ENCODE data around the gene NKX2-3. TPM values are rescaled to one million over a fixed set of nuclear protein-coding genes. Genes with fewer than 3 reads are reported as not detected.

The NKX2-3 gene
- 3.5 TPM for polyA plus RNA-seq (2013)

- no peaks in the 10 kb centered on the region for H3K36me3 ChIP-seq (ENCODE audit: control insufficient read depth in 4 of 4, insufficient read depth in 4 of 4, low read length in 3 of 4)
- ChIA-PET POLR2A (interaction anchor here (1.0 kb wide), 1 partner anchor 8 kb away, joined by 3 read pairs; no protein-coding TSS in a partner anchor), CTCF (interaction anchor here (0.7 to 3.2 kb wide), 8 partner anchors 9 to 97 kb away, joined by 3 to 16 read pairs (median 3); no protein-coding TSS in a partner anchor)
- peaks cover 0 to 22% (median 0%) of the 10 kb centered on the region in 5 experiments for H3K27me3 ChIP-seq (replicated peaks in 2 of 5; ENCODE audit: control insufficient read depth in 4 of 5, insufficient read depth in 5 of 5, low read length in 4 of 5)
- peak; percentile 95 to 97 (median 96) for DNase-seq
- peaks cover 8 to 88% (median 73%) of the 10 kb centered on the region in 4 experiments for H3K4me1 ChIP-seq (ENCODE audit: control extremely low read depth in 1 of 4, control insufficient read depth in 4 of 4, insufficient read depth in 4 of 4, low read length in 3 of 4)
- H3K27ac ChIP-seq (ENCODE audit: insufficient read depth in 1 of 2, low read depth in 1 of 2, low read length in 2 of 2, poor library complexity in 1 of 2, severe bottlenecking in 2 of 2) = peak within 1 kb of the TSS; percentile 72 to 93
- H3K4me3 ChIP-seq (ENCODE audit: control insufficient read depth in 1 of 7, extremely low read depth in 1 of 7, insufficient read depth in 4 of 7, low read depth in 2 of 7, low read length in 6 of 7) = peak within 1 kb of the TSS; percentile 47 to 96 (median 83)
- WGBS (ENCODE audit: insufficient coverage) = under 1% methylated on average over 44 of the region's 51 CpGs
- peaks cover 0 to 2% (median 0%) of the 10 kb centered on the region in 5 experiments for H3K9me3 ChIP-seq (ENCODE audit: control extremely low read depth in 1 of 5, control insufficient read depth in 4 of 5, insufficient read depth in 2 of 5, low read depth in 1 of 5, low read length in 4 of 5)
These were observed at the start of gene NKX2-3 for GRCh38 chr10:99532687-99533495. TSS of gene NKX2-3 (plus strand) at chr10:99532942. CDS start at chr10:99533132, 190 bp downstream.

- Histone ChIP-seq H3K9me3 (ENCODE audit: control extremely low read depth in 1 of 5, control insufficient read depth in 4 of 5, insufficient read depth in 2 of 5, low read depth in 1 of 5, low read length in 4 of 5) (no peaks in the 10 kb centered on the region), H3K27me3 (replicated peaks in 2 of 5; ENCODE audit: control insufficient read depth in 4 of 5, insufficient read depth in 5 of 5, low read length in 4 of 5) (no peaks in the 10 kb centered on the region), H3K4me3 (ENCODE audit: control insufficient read depth in 1 of 7, extremely low read depth in 1 of 7, insufficient read depth in 4 of 7, low read depth in 2 of 7, low read length in 6 of 7) (no peak overlapping the region), H3K36me3 (ENCODE audit: control insufficient read depth in 4 of 4, insufficient read depth in 4 of 4, low read length in 3 of 4) (no peaks in the 10 kb centered on the region), H3K4me1 (ENCODE audit: control extremely low read depth in 1 of 4, control insufficient read depth in 4 of 4, insufficient read depth in 4 of 4, low read length in 3 of 4) (peaks cover 0 to 11% (median 2%) of the 10 kb centered on the region in 4 experiments), H3K27ac (ENCODE audit: insufficient read depth in 1 of 2, low read depth in 1 of 2, low read length in 2 of 2, poor library complexity in 1 of 2, severe bottlenecking in 2 of 2) (no peak overlapping the region)
- 82% methylated on average over 27 of the region's 27 CpGs for WGBS (ENCODE audit: insufficient coverage)
- CTCF ChIA-PET = interaction anchor here (0.9 to 6.9 kb wide), 26 partner anchors 10 to 224 kb away, joined by 3 to 32 read pairs (median 6); partner anchors contain the start of gene NKX2-3
- peak in 2 of 3 donors; percentile 17 to 21 for DNase-seq
- POLR2A ChIA-PET = no interaction called here
These were observed 47.8 kb upstream of the NKX2-3 start for GRCh38 chr10:99484626-99485581.

GRCh38 chr10:99487125-99487807 lies 45.5 kb upstream of the NKX2-3 start:
- DNase-seq = no peak
- Histone ChIP-seq H3K4me3 (ENCODE audit: control insufficient read depth in 1 of 7, extremely low read depth in 1 of 7, insufficient read depth in 4 of 7, low read depth in 2 of 7, low read length in 6 of 7) (no peak overlapping the region), H3K36me3 (ENCODE audit: control insufficient read depth in 4 of 4, insufficient read depth in 4 of 4, low read length in 3 of 4) (no peaks in the 10 kb centered on the region), H3K27ac (ENCODE audit: insufficient read depth in 1 of 2, low read depth in 1 of 2, low read length in 2 of 2, poor library complexity in 1 of 2, severe bottlenecking in 2 of 2) (no peak overlapping the region), H3K4me1 (ENCODE audit: control extremely low read depth in 1 of 4, control insufficient read depth in 4 of 4, insufficient read depth in 4 of 4, low read length in 3 of 4) (peaks cover 0 to 12% (median 2%) of the 10 kb centered on the region in 4 experiments), H3K9me3 (ENCODE audit: control extremely low read depth in 1 of 5, control insufficient read depth in 4 of 5, insufficient read depth in 2 of 5, low read depth in 1 of 5, low read length in 4 of 5) (no peaks in the 10 kb centered on the region), H3K27me3 (replicated peaks in 2 of 5; ENCODE audit: control insufficient read depth in 4 of 5, insufficient read depth in 5 of 5, low read length in 4 of 5) (no peaks in the 10 kb centered on the region)
- ChIA-PET POLR2A (no interaction called here), CTCF (interaction anchor here (1.3 to 6.9 kb wide), 7 partner anchors 9 to 125 kb away, joined by 3 to 32 read pairs (median 6); no protein-coding TSS in a partner anchor)
- WGBS (ENCODE audit: insufficient coverage) = 59% methylated on average over 2 of the region's 5 CpGs

GRCh38 chr10:99489271-99489670 lies 43.5 kb upstream of the NKX2-3 start:
- Histone ChIP-seq H3K4me1 (ENCODE audit: control extremely low read depth in 1 of 4, control insufficient read depth in 4 of 4, insufficient read depth in 4 of 4, low read length in 3 of 4) (peaks cover 0 to 12% (median 2%) of the 10 kb centered on the region in 4 experiments), H3K36me3 (ENCODE audit: control insufficient read depth in 4 of 4, insufficient read depth in 4 of 4, low read length in 3 of 4) (no peaks in the 10 kb centered on the region), H3K4me3 (ENCODE audit: control insufficient read depth in 1 of 7, extremely low read depth in 1 of 7, insufficient read depth in 4 of 7, low read depth in 2 of 7, low read length in 6 of 7) (peak overlapping the region in 2 of 7 experiments; percentile 37 to 43), H3K27me3 (replicated peaks in 2 of 5; ENCODE audit: control insufficient read depth in 4 of 5, insufficient read depth in 5 of 5, low read length in 4 of 5) (no peaks in the 10 kb centered on the region), H3K27ac (ENCODE audit: insufficient read depth in 1 of 2, low read depth in 1 of 2, low read length in 2 of 2, poor library complexity in 1 of 2, severe bottlenecking in 2 of 2) (no peak overlapping the region), H3K9me3 (ENCODE audit: control extremely low read depth in 1 of 5, control insufficient read depth in 4 of 5, insufficient read depth in 2 of 5, low read depth in 1 of 5, low read length in 4 of 5) (no peaks in the 10 kb centered on the region)
- POLR2A ChIA-PET = no interaction called here
- DNase-seq = peak; percentile 14 to 73 (median 59)
- WGBS (ENCODE audit: insufficient coverage) = 0% methylated on average over 2 of the region's 3 CpGs
- CTCF ChIA-PET = interaction anchor here (1.0 to 6.9 kb wide), 8 partner anchors 14 to 123 kb away, joined by 3 to 32 read pairs (median 4); no protein-coding TSS in a partner anchor

GRCh38 chr10:99497343-99498025 lies 35.3 kb upstream of the NKX2-3 start:
- DNase-seq = no peak
- CTCF ChIA-PET = interaction anchor here (0.9 to 1.6 kb wide), 4 partner anchors 11 to 51 kb away, joined by 3 to 5 read pairs (median 4); no protein-coding TSS in a partner anchor
- peaks cover 0 to 5% (median 0%) of the 10 kb centered on the region in 5 experiments for H3K27me3 ChIP-seq (replicated peaks in 2 of 5; ENCODE audit: control insufficient read depth in 4 of 5, insufficient read depth in 5 of 5, low read length in 4 of 5)
- no peak overlapping the region for H3K4me3 ChIP-seq (ENCODE audit: control insufficient read depth in 1 of 7, extremely low read depth in 1 of 7, insufficient read depth in 4 of 7, low read depth in 2 of 7, low read length in 6 of 7)
- H3K9me3 ChIP-seq (ENCODE audit: control extremely low read depth in 1 of 5, control insufficient read depth in 4 of 5, insufficient read depth in 2 of 5, low read depth in 1 of 5, low read length in 4 of 5) = peaks cover 0 to 3% (median 0%) of the 10 kb centered on the region in 5 experiments
- H3K27ac ChIP-seq (ENCODE audit: insufficient read depth in 1 of 2, low read depth in 1 of 2, low read length in 2 of 2, poor library complexity in 1 of 2, severe bottlenecking in 2 of 2) = no peak overlapping the region
- H3K4me1 ChIP-seq (ENCODE audit: control extremely low read depth in 1 of 4, control insufficient read depth in 4 of 4, insufficient read depth in 4 of 4, low read length in 3 of 4) = no peaks in the 10 kb centered on the region
- POLR2A ChIA-PET = no interaction called here
- H3K36me3 ChIP-seq (ENCODE audit: control insufficient read depth in 4 of 4, insufficient read depth in 4 of 4, low read length in 3 of 4) = no peaks in the 10 kb centered on the region
- 46% methylated on average over 6 of the region's 6 CpGs for WGBS (ENCODE audit: insufficient coverage)

- no peak overlapping the region for H3K27ac ChIP-seq (ENCODE audit: insufficient read depth in 1 of 2, low read depth in 1 of 2, low read length in 2 of 2, poor library complexity in 1 of 2, severe bottlenecking in 2 of 2)
- H3K36me3 ChIP-seq (ENCODE audit: control insufficient read depth in 4 of 4, insufficient read depth in 4 of 4, low read length in 3 of 4) = no peaks in the 10 kb centered on the region
- no peak overlapping the region for H3K4me3 ChIP-seq (ENCODE audit: control insufficient read depth in 1 of 7, extremely low read depth in 1 of 7, insufficient read depth in 4 of 7, low read depth in 2 of 7, low read length in 6 of 7)
- no peaks in the 10 kb centered on the region for H3K4me1 ChIP-seq (ENCODE audit: control extremely low read depth in 1 of 4, control insufficient read depth in 4 of 4, insufficient read depth in 4 of 4, low read length in 3 of 4)
- H3K27me3 ChIP-seq (replicated peaks in 2 of 5; ENCODE audit: control insufficient read depth in 4 of 5, insufficient read depth in 5 of 5, low read length in 4 of 5) = peaks cover 0 to 2% (median 0%) of the 10 kb centered on the region in 5 experiments
- CTCF ChIA-PET = interaction anchor here (0.9 to 1.3 kb wide), 2 partner anchors 22 to 45 kb away, joined by 3 read pairs; no protein-coding TSS in a partner anchor
- POLR2A ChIA-PET = no interaction called here
- H3K9me3 ChIP-seq (ENCODE audit: control extremely low read depth in 1 of 5, control insufficient read depth in 4 of 5, insufficient read depth in 2 of 5, low read depth in 1 of 5, low read length in 4 of 5) = no peaks in the 10 kb centered on the region
- no CpG with 5 or more reads among the region's 1 CpG for WGBS (ENCODE audit: insufficient coverage)
- DNase-seq = no peak
These were observed 26.3 kb upstream of the NKX2-3 start for GRCh38 chr10:99506416-99506815.
